ENCODE data around the gene SH2D3C. TPM values are rescaled to one million over a fixed set of nuclear protein-coding genes. Genes with fewer than 3 reads are reported as not detected.

The SH2D3C gene
- total and polyA plus RNA-seq, 10 of the 15 experiments (the other 5 are each of a cell fraction or from before 2014, with no cell fraction given): 1.2 to 23.5 (median 16.2) TPM

- TF ChIP-seq REST (IDR thresholded peaks at IDR 0.05; ENCODE audit: low read depth, low read length) (no peak), EP300 (IDR thresholded peaks at IDR 0.05; ENCODE audit: borderline replicate concordance in 1 of 2, control insufficient read depth in 1 of 2, low read depth in 2 of 2, low read length in 2 of 2) (no peak), BMI1 (IDR thresholded peaks at IDR 0.05; ENCODE audit: borderline replicate concordance) (no peak), CBX3 (IDR thresholded peaks at IDR 0.05; ENCODE audit: borderline replicate concordance, low read depth) (no peak), SPI1 (IDR thresholded peaks at IDR 0.05; ENCODE audit: borderline replicate concordance, insufficient read depth, low read depth, low read length) (no peak), ZZZ3 (IDR thresholded peaks at IDR 0.05; ENCODE audit: control insufficient read depth, insufficient read length, low read depth) (no peak), CEBPZ (IDR thresholded peaks at IDR 0.05; ENCODE audit: low read depth, low read length) (no peak)
Measured at GRCh38 chr9:127720031-127720864, 58.2 kb downstream of the SH2D3C start (continued).

Data from GM12878 (cell line).